Measurements from ENCODE around the gene IL17A. TPM values are rescaled to one million over a fixed set of nuclear protein-coding genes. Genes with fewer than 3 reads are reported as not detected.

Gene IL17A
- total and polyA plus RNA-seq, 2 donors (not counting 1 experiment from before 2014, with no cell fraction given): not detected

DNA sequence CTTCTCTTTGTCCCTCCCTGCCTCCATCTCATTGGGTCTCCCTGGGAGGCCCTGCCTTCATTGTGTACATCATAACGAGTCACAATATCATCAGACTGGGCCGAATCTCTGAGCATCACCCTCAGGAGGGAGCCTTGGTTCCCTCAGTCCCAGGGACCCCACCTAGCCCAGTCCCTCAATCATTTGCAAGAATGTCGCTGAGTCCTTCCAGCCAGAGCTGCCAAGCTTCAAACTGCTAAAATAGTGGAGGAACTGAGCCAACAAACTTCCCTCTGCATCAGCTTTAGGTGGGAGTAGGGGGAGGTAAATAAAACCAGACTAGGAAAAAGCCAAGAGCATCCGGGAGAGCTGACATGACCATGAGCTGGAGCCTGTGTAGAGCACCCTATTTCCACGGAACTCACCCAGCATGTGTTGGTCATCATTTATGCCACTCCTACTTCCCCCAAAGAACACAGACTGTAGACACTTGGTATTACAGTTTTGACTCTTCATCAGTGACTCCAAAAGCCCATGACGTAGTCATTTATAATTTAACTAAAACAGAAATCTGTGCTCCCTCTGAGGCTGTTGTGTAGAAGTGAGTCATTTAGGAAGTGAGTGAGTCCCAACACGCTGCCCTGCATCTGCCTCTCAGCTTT is 28.8 kb upstream of the IL17A start:
- peak in 1 of 2 donors; percentile 7 for DNase-seq (ENCODE audit: low read depth in 2 of 2)
- Histone ChIP-seq H4K20me1 (ENCODE audit: control insufficient read depth, extremely low read depth, insufficient read depth, low read length) (no peaks in the 10 kb centered on the region), H3K27me3 (ENCODE audit: control insufficient read depth, insufficient read depth, low read length) (no peaks in the 10 kb centered on the region), H3K4me3 (replicated peaks in 1 of 4; ENCODE audit: control extremely low read depth in 1 of 4, insufficient read depth in 1 of 4, low read depth in 3 of 4, low read length in 4 of 4) (no peak overlapping the region), H3K4me1 (ENCODE audit: control insufficient read depth, extremely low read depth, insufficient read depth, low read length) (no peaks in the 10 kb centered on the region), H3K9ac (ENCODE audit: insufficient read depth, low read length) (no peak overlapping the region), H3K79me2 (ENCODE audit: control insufficient read depth, insufficient read depth, low read length) (no peaks in the 10 kb centered on the region), H3K36me3 (ENCODE audit: control insufficient read depth, insufficient read depth, low read length) (no peaks in the 10 kb centered on the region), H3K9me3 (ENCODE audit: control insufficient read depth, insufficient read depth, low read depth, low read length) (no peaks in the 10 kb centered on the region), H3K4me2 (ENCODE audit: extremely low read depth, insufficient read depth, low read length) (no peak overlapping the region), H2AFZ (ENCODE audit: low read length) (no peak overlapping the region), H3K27ac (ENCODE audit: insufficient read depth, low read length) (no peak overlapping the region)
- TF ChIP-seq, protein P1, sequence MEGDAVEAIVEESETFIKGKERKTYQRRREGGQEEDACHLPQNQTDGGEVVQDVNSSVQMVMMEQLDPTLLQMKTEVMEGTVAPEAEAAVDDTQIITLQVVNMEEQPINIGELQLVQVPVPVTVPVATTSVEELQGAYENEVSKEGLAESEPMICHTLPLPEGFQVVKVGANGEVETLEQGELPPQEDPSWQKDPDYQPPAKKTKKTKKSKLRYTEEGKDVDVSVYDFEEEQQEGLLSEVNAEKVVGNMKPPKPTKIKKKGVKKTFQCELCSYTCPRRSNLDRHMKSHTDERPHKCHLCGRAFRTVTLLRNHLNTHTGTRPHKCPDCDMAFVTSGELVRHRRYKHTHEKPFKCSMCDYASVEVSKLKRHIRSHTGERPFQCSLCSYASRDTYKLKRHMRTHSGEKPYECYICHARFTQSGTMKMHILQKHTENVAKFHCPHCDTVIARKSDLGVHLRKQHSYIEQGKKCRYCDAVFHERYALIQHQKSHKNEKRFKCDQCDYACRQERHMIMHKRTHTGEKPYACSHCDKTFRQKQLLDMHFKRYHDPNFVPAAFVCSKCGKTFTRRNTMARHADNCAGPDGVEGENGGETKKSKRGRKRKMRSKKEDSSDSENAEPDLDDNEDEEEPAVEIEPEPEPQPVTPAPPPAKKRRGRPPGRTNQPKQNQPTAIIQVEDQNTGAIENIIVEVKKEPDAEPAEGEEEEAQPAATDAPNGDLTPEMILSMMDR (conservative IDR thresholded peaks at IDR 0.05 in 1 of 2, IDR thresholded peaks at IDR 0.05 in 1 of 2; ENCODE audit: low read depth in 1 of 2, low read length in 2 of 2): no peak
- no peak for TF ChIP-seq EZH2 (IDR thresholded peaks at IDR 0.05; ENCODE audit: low read length, missing control alignments)

DNA sequence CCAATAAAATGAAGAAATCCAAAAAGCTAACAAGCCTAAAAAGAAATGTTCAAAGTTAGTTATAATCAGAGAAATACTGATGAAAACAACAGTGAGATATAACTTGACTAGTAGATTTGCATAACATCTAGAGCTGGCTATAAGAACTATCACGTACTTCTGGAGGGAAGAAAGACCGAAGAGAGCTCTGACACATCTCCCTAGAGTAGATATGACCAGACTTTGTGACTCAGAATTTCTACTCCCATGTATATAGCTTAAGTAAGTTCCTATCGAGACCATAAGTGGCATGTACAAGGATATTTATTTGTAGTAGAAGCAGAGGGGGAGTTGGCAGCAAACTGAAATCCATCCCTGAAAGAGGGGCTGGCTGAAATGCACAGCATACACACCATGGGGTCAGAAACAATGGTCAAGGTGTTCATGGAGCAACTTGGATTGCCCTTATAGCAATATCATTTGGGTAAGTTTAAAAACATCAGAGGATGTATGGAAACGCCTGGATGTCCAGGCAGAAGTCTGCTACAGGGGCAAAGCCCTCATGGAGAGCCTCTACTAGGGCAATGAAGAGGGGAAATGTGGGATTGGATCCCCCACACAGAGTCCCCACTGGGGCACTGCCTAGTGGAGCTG is 25.6 kb upstream of the IL17A start:
- TF ChIP-seq, protein P1 (conservative IDR thresholded peaks at IDR 0.05 in 1 of 2, IDR thresholded peaks at IDR 0.05 in 1 of 2; ENCODE audit: low read depth in 1 of 2, low read length in 2 of 2): no peak
- TF ChIP-seq EZH2 (IDR thresholded peaks at IDR 0.05; ENCODE audit: low read length, missing control alignments): no peak
- H4K20me1 ChIP-seq (ENCODE audit: control insufficient read depth, extremely low read depth, insufficient read depth, low read length): no peaks in the 10 kb centered on the region
- no peaks in the 10 kb centered on the region for H3K4me1 ChIP-seq (ENCODE audit: control insufficient read depth, extremely low read depth, insufficient read depth, low read length)
- H3K27me3 ChIP-seq (ENCODE audit: control insufficient read depth, insufficient read depth, low read length): no peaks in the 10 kb centered on the region
- H3K36me3 ChIP-seq (ENCODE audit: control insufficient read depth, insufficient read depth, low read length): no peaks in the 10 kb centered on the region
- no peak overlapping the region for H3K4me2 ChIP-seq (ENCODE audit: extremely low read depth, insufficient read depth, low read length)
- no peak overlapping the region for H3K9ac ChIP-seq (ENCODE audit: insufficient read depth, low read length)
- no peaks in the 10 kb centered on the region for H3K79me2 ChIP-seq (ENCODE audit: control insufficient read depth, insufficient read depth, low read length)
- H3K27ac ChIP-seq (ENCODE audit: insufficient read depth, low read length): no peak overlapping the region
- H2AFZ ChIP-seq (ENCODE audit: low read length): no peak overlapping the region
- DNase-seq (ENCODE audit: low read depth in 2 of 2): no peak
- no peaks in the 10 kb centered on the region for H3K9me3 ChIP-seq (ENCODE audit: control insufficient read depth, insufficient read depth, low read depth, low read length)
- H3K4me3 ChIP-seq (replicated peaks in 1 of 4; ENCODE audit: control extremely low read depth in 1 of 4, insufficient read depth in 1 of 4, low read depth in 3 of 4, low read length in 4 of 4): no peak overlapping the region

DNA sequence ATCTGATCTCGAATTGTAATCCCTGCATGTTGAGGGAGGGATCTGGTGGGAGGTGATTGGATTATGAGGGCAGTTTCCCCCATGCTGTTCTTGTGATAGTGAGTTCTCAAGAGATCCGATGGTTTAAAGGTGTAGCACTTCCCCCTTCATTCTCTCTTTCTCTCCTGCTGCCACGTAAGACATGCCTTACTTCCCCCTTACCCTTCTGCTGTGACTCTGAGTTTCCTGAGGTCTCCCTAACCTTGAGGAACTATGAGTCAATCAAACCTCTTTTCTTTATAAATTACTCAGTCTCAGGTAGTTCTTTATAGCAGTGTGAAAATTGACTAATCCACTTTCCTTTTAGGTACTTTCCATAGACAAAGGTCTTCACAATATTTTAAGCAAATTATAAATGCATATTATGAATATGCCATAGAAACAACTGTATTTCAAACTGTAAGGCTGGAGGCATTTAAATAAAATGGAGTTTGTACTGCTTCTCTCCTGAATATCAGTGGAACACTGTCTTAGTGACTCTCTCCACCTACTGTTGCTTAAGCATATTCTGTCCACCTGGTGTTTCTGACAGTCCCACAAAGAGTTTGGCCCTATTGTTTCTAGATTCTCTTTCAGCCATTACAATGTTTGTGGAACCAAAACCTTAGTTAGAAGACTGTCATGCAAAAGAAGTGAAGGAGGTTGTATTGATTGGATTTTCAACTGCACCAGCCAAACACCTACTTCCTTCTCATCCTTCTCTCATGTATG is 24.3 kb upstream of the IL17A start:
- Histone ChIP-seq H2AFZ (ENCODE audit: low read length) (no peak overlapping the region), H4K20me1 (ENCODE audit: control insufficient read depth, extremely low read depth, insufficient read depth, low read length) (no peaks in the 10 kb centered on the region), H3K27me3 (ENCODE audit: control insufficient read depth, insufficient read depth, low read length) (no peaks in the 10 kb centered on the region), H3K9me3 (ENCODE audit: control insufficient read depth, insufficient read depth, low read depth, low read length) (no peaks in the 10 kb centered on the region), H3K27ac (ENCODE audit: insufficient read depth, low read length) (no peak overlapping the region), H3K36me3 (ENCODE audit: control insufficient read depth, insufficient read depth, low read length) (no peaks in the 10 kb centered on the region), H3K79me2 (ENCODE audit: control insufficient read depth, insufficient read depth, low read length) (no peaks in the 10 kb centered on the region), H3K4me1 (ENCODE audit: control insufficient read depth, extremely low read depth, insufficient read depth, low read length) (no peaks in the 10 kb centered on the region), H3K4me3 (replicated peaks in 1 of 4; ENCODE audit: control extremely low read depth in 1 of 4, insufficient read depth in 1 of 4, low read depth in 3 of 4, low read length in 4 of 4) (no peak overlapping the region), H3K9ac (ENCODE audit: insufficient read depth, low read length) (no peak overlapping the region), H3K4me2 (ENCODE audit: extremely low read depth, insufficient read depth, low read length) (no peak overlapping the region)
- no peak for DNase-seq (ENCODE audit: low read depth in 2 of 2)
- TF ChIP-seq EZH2 (IDR thresholded peaks at IDR 0.05; ENCODE audit: low read length, missing control alignments): no peak
- TF ChIP-seq, protein P1 (conservative IDR thresholded peaks at IDR 0.05 in 1 of 2, IDR thresholded peaks at IDR 0.05 in 1 of 2; ENCODE audit: low read depth in 1 of 2, low read length in 2 of 2): no peak
